Left lobe of liver (tissue), 2 donors: Measurements from ENCODE around the gene ZIC4. TPM values are rescaled to one million over a fixed set of nuclear protein-coding genes. Genes with fewer than 3 reads are reported as not detected.
A peak's percentile ranks its signal among the peaks of the same experiment; 100 is the strongest.

ENCODE experiments used
- ATAC-seq: fragments of 200-7000 bp; cut with Tn5 transposase; one replicate; pipeline ENCODE4 v1.9.1; 2020; ENCODE audit warnings: mild to moderate bottlenecking, moderate library complexity
- DNase-seq: peaks from one replicate; pipeline ENCODE4 v3.0.0-alpha.2; 2020; ENCODE audit warnings: low spot score
- total RNA-seq: library from RNA; stranded (reverse); gene quantifications from one replicate; pipeline ENCODE4 v1.2.1, GENCODE V29; 2021
- donor health status: DM: no; HTN: no; CAD: no; lungs with moderate emphysema.
- donor health status: DM: no; HTN: yes; CAD: no.

The ZIC4 gene
- 0.45 TPM for total RNA-seq

DNA sequence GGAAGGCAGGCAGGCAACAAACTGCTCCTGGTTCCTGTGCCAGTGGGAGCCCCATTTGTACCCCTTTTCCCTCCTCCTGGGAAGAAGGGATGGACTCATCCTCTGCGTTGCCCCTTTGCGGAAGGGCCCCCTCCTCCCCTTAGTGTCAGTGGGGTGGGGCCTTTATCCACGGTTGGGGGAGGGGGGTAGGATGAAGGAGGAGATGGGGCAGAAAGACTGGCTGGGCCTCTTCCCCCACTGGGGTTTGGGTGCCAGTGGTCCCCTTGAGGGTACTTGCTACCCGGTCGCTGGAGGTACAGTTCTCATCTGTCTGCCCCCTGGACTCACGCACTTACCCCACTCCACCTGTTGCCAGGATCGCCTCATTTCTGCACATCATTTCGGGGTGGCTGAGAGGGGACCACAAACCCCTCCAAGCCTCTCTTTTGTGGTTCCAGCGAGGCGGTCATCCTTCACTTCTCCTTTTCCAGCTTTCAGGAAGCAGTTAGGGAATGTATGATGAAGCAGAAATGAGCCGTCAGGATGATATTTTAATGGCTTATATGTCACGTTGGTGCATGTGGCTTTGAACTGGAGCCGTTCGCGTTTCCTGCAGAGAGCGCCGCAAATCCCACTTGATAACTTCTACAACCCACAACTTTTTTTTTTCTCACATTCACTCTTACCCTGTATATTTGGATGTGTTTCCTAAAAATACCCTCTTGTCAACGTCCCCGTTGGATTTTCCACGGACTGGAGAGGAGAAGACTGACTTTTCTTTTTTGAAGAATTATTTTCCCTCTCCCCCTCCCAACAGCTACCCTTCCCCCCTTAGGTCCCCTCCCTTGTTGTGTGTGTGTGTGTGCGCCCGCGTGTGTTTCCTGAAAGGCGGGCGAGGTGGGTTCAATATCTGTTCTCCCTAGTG is at the start of gene ZIC4:
Gene ZIC4 (minus strand): TSS at position 516 of the 904 bp plus-strand sequence. CDS start 3,746 bp downstream, outside the sequence.
- no peak for DNase-seq
- no peak for ATAC-seq

DNA sequence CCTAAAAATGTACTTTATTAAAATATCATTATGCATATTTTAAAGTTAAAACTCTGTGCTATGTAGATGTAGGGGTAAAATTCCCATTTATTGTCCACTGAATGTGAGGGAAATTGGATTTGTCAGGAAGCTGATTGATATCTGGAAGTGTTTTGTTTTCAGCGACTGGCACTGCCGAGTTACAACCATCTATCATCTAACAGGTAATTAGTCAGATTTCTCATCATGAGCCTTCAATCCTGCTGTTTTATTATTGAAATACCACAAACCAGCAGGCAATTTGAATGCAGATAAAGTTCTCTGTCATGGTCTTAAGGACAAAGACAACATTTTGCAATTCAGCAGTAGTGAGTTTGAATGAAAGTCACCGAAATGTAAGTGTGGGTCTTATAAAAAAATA is 43.3 kb upstream of the ZIC4 start:
- DNase-seq: no peak
- ATAC-seq: no peak

DNA sequence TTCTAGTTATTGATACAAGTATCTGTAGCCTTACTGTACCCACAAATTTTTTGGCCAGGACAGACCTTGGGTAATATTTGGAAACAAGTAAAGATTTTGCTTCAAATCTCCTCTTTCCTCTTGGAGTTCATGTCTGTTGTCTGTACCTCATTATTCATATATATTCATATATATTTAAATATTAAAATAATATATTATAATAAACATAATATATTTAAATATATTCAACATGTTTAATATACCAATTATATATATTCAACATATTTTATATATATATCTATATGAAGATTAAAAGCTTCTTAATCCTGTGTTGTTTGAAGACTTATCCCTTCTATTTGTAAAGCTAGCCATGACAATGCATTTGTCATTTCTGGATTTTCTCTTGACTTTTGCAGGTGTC is 40.9 kb upstream of the ZIC4 start:
- ATAC-seq: no peak

GRCh38 chr3:147431751-147432150 is 25.4 kb upstream of the ZIC4 start:
- ATAC-seq (no peak), DNase-seq (no peak)

More for the DNA sequence above, 40.9 kb upstream of the ZIC4 start:
- no peak for DNase-seq

GRCh38 chr3:147428754-147429153 is 22.4 kb upstream of the ZIC4 start:
- no peak for ATAC-seq

GRCh38 chr3:147428326-147428725 is 22.0 kb upstream of the ZIC4 start:
- ATAC-seq: no peak
- DNase-seq: no peak

More at GRCh38 chr3:147428754-147429153, 22.4 kb upstream of the ZIC4 start:
- DNase-seq: no peak

DNA sequence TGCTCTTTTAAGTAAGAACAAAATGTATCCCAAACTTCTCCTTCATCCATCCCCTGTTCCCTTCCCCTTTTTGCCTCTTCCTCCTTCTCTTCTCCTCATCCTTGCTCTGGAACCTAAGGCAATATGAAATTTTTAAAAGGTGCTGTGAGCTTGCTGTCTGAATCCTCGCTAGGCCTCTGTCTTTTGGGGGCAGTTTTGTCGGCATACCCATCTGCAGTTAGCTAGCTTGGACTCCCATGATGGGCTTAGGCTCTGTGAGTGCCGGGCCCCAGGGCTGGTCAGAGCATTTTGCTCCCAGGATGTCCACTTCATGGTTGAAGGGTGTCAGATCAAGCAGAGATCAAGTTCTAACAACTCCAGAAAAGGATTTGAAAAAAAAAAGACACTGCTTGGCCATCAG is 21.4 kb upstream of the ZIC4 start:
- ATAC-seq (no peak), DNase-seq (no peak)

GRCh38 chr3:147426931-147427330 is 20.6 kb upstream of the ZIC4 start:
- no peak for DNase-seq
- no peak for ATAC-seq

GRCh38 chr3:147425388-147425850 is 19.1 kb upstream of the ZIC4 start:
- ATAC-seq (no peak), DNase-seq (no peak)

GRCh38 chr3:147424581-147425387 is 18.4 kb upstream of the ZIC4 start:
- no peak for DNase-seq
- no peak for ATAC-seq

GRCh38 chr3:147423798-147424580 is 17.6 kb upstream of the ZIC4 start:
- ATAC-seq (no peak), DNase-seq (no peak)

- no peak for ATAC-seq
- no peak for DNase-seq
Observed at GRCh38 chr3:147423537-147423797, 17.1 kb upstream of the ZIC4 start.

- DNase-seq: no peak
Observed at GRCh38 chr3:147422601-147423536, 16.5 kb upstream of the ZIC4 start.

GRCh38 chr3:147422196-147422595 is 15.9 kb upstream of the ZIC4 start:
- DNase-seq: no peak
- no peak for ATAC-seq

More at GRCh38 chr3:147422601-147423536, 16.5 kb upstream of the ZIC4 start:
- peak; percentile 57 for ATAC-seq

- peak; percentile 73 for ATAC-seq
- DNase-seq: no peak
Observed at GRCh38 chr3:147421184-147421912, 15.0 kb upstream of the ZIC4 start.

DNA sequence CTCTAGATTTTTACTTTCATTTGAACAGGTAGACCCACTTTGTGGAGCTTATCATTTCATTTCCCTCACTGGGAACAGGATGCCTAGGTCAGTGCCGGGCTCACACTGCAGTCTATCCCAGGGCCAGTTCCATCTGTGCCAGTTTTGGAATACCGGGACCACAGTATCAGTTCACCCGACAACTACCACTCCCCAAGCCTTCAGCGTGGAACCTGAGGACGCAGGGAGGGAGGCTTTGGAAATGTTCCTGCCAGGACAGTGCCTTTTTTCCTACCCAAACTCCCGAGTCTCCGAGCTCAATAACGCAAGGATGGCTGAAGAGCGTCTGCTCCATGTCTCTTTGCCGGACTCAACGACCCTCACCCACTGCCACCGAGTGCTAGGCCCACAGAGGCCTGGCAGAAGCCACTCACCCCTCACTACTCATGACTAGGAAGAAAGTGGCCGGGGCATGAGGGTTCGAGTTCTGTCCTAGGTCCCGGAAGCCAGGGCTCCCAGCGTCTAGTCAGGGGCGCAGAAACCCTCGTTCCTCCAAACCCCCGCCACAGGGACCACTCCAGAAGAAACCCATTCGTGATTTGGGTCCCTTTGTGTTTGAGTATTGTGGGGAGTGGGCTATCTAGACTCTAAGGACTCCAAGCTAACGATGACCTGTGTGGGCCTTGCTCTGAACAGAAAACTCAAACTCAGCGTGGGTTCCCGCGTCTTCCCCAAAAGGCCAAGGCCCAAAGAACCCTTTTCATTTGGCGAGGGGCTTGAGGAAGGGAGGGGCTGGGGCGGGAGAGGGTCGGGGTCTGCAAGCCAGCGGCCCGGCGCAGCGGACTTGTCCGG is 14.2 kb upstream of the ZIC4 start:
- ATAC-seq (no peak), DNase-seq (no peak)

GRCh38 chr3:147419781-147420224 is 13.5 kb upstream of the ZIC4 start:
- DNase-seq: no peak
- no peak for ATAC-seq
